Measurements from ENCODE around the gene ASPRV1. TPM values are rescaled to one million over a fixed set of nuclear protein-coding genes. Genes with fewer than 3 reads are reported as not detected.

The ASPRV1 gene
- total and polyA plus RNA-seq, 4 donors = 0.19 to 0.75 (median 0.23) TPM

GRCh38 chr2:69997015-69997830 lies 35.8 kb upstream of the ASPRV1 start:
- no peaks in the 10 kb centered on the region for H3K27me3 ChIP-seq (ENCODE audit: control insufficient read depth in 4 of 4, insufficient read depth in 4 of 4, low read length in 3 of 4)
- no peak overlapping the region for H3K27ac ChIP-seq (ENCODE audit: low read depth in 1 of 2, low read length in 2 of 2)
- H3K4me1 ChIP-seq (ENCODE audit: control insufficient read depth in 4 of 4, insufficient read depth in 4 of 4, low read length in 3 of 4) = no peaks in the 10 kb centered on the region
- TF ChIP-seq JUND (IDR thresholded peaks at IDR 0.05) (no peak), SP1 (IDR thresholded peaks at IDR 0.05) (no peak), RAD21 (IDR thresholded peaks at IDR 0.05) (no peak), EGR1 (IDR thresholded peaks at IDR 0.05; ENCODE audit: low read depth in 2 of 2) (no peak), REST (IDR thresholded peaks at IDR 0.05) (no peak), NR2F2 (IDR thresholded peaks at IDR 0.05) (no peak), ATF3 (IDR thresholded peaks at IDR 0.05) (no peak), ZBTB33 (IDR thresholded peaks at IDR 0.05) (no peak), GABPA (IDR thresholded peaks at IDR 0.05 in 1 of 2, conservative IDR thresholded peaks at IDR 0.05 in 1 of 2) (no peak), TAF1 (conservative IDR thresholded peaks at IDR 0.05) (no peak), MAX (IDR thresholded peaks at IDR 0.05) (no peak), YY1 (IDR thresholded peaks at IDR 0.05) (no peak), FOXA1 (IDR thresholded peaks at IDR 0.05) (no peak), CTCF (IDR thresholded peaks at IDR 0.05; ENCODE audit: low read depth, low read length, missing input control) (no peak), RXRA (IDR thresholded peaks at IDR 0.05) (no peak)
- H3K4me3 ChIP-seq (ENCODE audit: low read depth in 1 of 3, low read length in 3 of 3) = no peak overlapping the region
- peak; percentile 27 for DNase-seq (ENCODE audit: low spot score)
- WGBS = 93% methylated on average over 11 of the region's 11 CpGs
- H3K9ac ChIP-seq (ENCODE audit: low read depth in 1 of 2, low read length in 2 of 2) = no peak overlapping the region
- H3K9me3 ChIP-seq (ENCODE audit: control insufficient read depth in 4 of 4, low read length in 3 of 4) = no peaks in the 10 kb centered on the region
- peaks cover 0 to 9% (median 2%) of the 10 kb centered on the region in 4 donors for H3K36me3 ChIP-seq (ENCODE audit: control insufficient read depth in 4 of 4, insufficient read depth in 3 of 4, low read depth in 1 of 4, low read length in 3 of 4)

Data from liver (tissue), 9 donors.